PC-3 (cell line): Measurements from ENCODE around the gene CNPY1.

Experiments
- EZH2 ChIP-seq: fragments of 300-600 bp; sonication (generic); IDR thresholded peaks from one replicate; pipeline ENCODE4 v1.6.1; 2017; ENCODE audit warnings: antibody characterized with exemption, mild to moderate bottlenecking, low read length; ENCODE audit not compliant: unreplicated experiment
- EZH2phosphoT487 ChIP-seq: fragments of 300-600 bp; sonication (generic); IDR thresholded peaks from 2 replicates; pipeline ENCODE4 v1.6.1; 2018; ENCODE audit warnings: mild to moderate bottlenecking, antibody characterized with exemption, low read length, borderline replicate concordance
- TF ChIP-seq, protein P1 (sequence below): fragments of 300-600 bp; sonication (generic); conservative IDR thresholded peaks from 2 replicates; pipeline ENCODE4 v1.5.1; 2017; ENCODE audit warnings: antibody characterized with exemption, low read depth, mild to moderate bottlenecking, low read length

DNA sequence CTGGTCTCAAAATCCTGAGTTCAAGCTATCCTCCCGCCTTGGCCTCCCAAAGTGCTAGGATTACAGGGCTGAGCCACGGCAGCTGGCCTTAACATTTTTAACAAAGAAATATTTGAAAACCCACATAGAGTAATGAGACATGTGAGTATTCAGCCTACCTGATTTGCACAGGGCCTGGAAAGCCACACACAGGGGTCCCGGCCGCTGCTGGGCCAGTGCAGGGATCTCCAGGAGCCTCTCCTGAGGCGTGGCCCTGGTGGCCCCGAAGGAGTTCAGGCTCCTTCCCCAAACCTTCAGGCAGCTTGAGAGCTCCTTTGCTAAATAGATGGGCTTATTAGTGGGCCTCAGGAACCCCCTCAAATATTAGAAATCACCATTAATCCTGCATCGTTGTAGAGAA is 18.7 kb downstream of the CNPY1 start:
- TF ChIP-seq, protein P1, sequence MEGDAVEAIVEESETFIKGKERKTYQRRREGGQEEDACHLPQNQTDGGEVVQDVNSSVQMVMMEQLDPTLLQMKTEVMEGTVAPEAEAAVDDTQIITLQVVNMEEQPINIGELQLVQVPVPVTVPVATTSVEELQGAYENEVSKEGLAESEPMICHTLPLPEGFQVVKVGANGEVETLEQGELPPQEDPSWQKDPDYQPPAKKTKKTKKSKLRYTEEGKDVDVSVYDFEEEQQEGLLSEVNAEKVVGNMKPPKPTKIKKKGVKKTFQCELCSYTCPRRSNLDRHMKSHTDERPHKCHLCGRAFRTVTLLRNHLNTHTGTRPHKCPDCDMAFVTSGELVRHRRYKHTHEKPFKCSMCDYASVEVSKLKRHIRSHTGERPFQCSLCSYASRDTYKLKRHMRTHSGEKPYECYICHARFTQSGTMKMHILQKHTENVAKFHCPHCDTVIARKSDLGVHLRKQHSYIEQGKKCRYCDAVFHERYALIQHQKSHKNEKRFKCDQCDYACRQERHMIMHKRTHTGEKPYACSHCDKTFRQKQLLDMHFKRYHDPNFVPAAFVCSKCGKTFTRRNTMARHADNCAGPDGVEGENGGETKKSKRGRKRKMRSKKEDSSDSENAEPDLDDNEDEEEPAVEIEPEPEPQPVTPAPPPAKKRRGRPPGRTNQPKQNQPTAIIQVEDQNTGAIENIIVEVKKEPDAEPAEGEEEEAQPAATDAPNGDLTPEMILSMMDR: no peak
- no peak for TF ChIP-seq EZH2phosphoT487
- TF ChIP-seq EZH2: no peak
